HG02938 (cell line): Measurements from ENCODE around the gene GJD3.

Experiments used
- ATAC-seq: cut with Tn5 transposase; IDR thresholded peaks from one replicate; pipeline ENCODE4 v1.9.1; 2021; ENCODE audit warnings: mild to moderate bottlenecking, moderate library complexity; ENCODE audit not compliant: unreplicated experiment

GJD3 gene

DNA sequence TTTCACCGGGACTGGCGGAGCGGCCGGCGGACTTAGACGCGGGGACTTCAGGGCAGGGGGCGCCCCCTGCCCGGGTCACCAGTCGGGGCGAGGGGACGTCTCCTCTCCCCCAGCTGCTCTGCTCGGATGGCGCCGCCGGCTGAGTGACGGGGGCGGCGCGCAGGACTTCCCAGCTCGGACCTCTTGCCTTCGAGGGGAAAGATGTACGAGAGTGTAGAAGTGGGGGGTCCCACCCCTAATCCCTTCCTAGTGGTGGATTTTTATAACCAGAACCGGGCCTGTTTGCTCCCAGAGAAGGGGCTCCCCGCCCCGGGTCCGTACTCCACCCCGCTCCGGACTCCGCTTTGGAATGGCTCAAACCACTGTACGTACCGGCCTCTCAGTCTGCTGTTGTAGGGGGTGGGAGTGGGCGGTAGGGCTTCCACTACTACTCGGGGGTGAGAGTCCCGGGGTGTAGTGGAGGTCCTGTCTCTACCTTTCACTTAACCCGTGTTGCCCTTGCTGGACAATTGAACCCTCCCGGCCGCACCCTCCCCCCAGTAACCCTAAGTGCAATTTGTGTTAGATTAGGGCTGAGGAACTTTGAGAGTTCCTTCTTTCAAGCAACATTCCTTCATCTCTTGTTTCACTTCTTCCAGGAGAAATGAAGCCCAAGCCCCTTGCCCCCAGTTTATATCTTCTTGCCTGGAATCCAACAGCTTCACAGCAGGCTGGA lies 21.9 kb downstream of the GJD3 start:
- ATAC-seq: no peak

DNA sequence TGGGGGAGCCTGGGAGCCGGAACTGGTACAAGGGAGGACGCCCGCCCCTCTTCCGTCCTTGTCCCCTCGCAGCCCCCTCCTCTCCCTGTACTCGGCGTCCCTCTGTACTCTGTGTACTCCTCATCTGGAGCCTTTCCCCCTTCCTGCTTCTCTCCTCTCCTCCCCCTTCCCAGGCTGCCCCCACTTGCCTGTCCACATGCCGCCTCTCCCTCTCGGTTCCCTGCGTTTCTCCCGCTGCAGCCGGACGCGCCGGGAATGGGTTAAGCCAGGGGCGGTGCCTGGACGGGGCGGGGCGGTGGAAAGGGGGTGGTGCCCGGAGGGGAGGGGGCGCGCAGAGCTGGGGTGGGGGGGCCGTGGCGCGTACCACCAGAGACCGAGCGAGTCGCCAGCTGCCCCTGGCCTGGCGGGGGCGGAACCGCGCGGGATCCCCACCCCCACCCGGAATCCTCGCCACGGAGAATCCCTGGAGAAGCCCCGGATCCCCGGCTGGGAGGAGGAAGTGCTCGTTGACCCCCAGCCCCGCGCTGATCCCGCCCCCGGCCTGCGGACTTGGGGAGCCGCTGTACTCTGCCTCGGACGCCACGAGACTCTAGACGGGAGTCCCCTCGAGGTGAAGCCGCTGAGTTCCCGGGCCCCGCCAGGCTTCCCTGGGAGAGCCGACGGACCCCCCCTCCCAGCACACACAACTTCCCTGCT lies 22.6 kb downstream of the GJD3 start:
- no peak for ATAC-seq

DNA sequence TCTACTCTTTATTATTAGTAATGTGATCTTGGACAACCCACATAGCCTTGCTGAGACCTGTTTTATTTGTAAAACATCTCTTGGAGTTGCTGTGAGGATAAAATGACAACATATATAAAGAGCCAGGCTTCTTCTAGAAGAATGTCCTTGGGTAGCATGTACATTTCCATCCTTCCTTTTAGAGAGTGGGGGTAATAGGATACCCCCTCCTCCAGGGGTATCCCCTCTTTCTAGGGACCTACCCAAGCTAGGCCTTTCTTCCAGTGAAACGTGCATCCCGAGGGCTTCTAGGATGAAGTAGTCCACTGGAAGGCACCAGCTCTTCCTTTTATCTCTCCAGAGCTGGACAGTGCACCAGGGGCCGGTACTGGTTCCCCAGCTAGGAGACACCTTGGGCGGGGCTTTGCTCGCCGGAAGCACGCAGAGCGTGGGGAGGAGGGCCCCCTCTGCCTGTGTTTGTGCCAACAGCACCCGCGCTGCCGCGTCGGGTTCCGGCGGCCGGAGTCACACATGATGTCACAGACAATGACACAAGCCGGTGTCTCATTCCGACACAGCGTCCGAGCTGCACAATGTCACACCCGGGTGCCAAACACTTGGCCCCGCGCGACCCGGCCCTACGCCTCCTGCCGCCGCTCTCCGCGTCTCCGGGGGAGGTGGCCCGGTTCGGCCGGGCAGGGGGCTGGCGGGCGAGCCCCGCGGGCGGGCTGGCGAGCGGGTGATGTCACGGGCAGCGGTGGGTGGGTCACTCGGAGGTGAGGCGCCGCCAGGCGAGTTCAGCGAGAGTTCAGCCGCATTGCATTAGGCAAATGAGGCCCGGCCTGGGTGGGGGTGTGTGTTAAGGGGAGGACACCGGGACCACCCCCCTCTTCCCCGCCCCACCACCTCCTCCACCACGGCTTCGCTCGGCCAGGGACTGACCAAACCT lies 23.4 kb downstream of the GJD3 start:
- ATAC-seq: peak; percentile 49

DNA sequence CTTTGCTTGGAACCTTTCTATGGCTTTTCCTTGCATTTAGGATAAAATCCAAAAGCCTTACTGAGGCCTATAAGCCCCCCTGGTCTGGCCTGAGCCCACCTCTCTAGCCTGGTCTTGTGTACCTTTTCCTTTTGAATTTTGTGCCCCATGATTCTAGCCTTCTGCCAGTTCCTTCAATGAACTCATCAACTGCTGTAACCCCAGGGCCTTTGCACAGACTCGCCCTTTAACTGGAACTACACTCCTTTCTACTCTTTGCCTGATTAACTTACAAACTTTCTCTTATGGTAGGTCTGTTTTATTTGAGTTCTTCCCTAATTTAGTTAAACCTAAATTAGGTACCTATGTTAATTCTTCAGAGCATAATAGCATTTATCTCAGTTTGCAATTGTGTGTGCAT lies 24.2 kb downstream of the GJD3 start:
- ATAC-seq: no peak

GRCh38 chr17:40338941-40339649 lies 25.4 kb downstream of the GJD3 start:
- no peak for ATAC-seq

- no peak for ATAC-seq
Measured at GRCh38 chr17:40338058-40338457, 26.5 kb downstream of the GJD3 start.

- no peak for ATAC-seq
Measured at GRCh38 chr17:40337351-40337750, 27.2 kb downstream of the GJD3 start.

DNA sequence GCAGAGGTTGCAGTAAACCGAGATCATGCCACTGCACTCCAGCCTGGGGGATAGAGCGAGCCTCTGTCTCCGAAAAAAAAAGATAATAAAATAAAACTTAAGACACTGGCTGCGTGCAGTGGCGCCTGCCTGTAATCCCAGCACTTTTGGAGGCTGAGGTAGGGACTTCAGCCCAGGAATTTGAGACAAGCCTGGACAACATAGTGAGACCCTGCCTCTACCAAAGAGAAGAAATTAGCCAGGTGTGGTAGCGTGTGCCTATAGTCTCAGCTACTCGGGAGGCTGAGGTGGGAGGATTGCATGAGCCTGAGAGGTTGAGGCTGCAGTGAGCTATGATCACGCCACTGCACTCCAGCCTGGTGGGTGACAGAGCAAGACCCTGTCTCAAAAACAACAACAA lies 28.9 kb downstream of the GJD3 start:
- ATAC-seq: no peak

- no peak for ATAC-seq
Measured at GRCh38 chr17:40333781-40334448, 30.6 kb downstream of the GJD3 start.

DNA sequence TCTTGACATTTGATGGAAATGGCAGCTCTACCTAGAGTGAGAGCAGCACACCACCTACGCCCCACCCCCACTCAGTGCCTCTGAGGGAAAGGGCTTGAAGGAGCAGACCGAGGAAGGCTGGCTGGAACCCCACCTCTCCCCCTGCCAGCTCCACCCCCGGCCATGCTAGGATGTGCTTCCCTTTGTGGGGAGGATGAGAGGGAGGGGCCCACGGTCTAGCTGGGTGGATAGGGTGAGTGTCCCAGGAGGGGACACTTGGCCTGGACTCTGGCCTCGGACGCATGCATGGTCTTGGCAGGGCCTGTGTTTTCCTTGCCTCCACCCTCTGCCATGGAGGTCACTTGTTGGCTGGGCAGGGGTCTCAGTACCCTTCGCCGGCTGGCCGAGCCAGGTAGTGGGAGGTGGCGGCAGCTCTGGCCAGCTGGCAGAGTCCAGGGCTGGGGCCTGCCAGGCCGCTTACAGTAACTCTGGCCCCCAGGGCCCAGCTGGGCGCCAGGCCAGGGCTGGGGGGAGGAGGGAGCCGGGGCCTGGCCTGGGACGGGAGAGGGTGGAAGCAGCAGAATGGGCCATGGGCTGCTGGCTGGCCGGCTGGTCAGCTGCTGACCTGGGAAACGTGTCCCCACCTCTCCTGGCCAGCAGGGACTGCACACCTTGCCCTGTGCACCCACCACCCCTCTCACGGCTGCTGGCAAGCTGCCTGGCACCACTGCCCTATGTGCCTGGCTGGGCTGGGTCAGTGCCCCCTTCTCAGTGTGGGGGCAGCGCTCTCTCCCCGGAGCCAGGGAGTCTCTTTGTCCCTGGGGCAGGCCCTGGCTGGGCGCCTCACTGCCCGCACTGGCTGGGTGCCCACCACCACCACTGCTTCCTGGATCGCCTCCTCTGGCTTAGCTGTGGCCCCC lies 32.5 kb downstream of the GJD3 start:
- ATAC-seq: no peak

- no peak for ATAC-seq
Measured at GRCh38 chr17:40330850-40331470, 33.6 kb downstream of the GJD3 start.

- ATAC-seq: no peak
Measured at GRCh38 chr17:40329839-40330794, 34.4 kb downstream of the GJD3 start.

- no peak for ATAC-seq
Measured at GRCh38 chr17:40328386-40328766, 36.2 kb downstream of the GJD3 start.

DNA sequence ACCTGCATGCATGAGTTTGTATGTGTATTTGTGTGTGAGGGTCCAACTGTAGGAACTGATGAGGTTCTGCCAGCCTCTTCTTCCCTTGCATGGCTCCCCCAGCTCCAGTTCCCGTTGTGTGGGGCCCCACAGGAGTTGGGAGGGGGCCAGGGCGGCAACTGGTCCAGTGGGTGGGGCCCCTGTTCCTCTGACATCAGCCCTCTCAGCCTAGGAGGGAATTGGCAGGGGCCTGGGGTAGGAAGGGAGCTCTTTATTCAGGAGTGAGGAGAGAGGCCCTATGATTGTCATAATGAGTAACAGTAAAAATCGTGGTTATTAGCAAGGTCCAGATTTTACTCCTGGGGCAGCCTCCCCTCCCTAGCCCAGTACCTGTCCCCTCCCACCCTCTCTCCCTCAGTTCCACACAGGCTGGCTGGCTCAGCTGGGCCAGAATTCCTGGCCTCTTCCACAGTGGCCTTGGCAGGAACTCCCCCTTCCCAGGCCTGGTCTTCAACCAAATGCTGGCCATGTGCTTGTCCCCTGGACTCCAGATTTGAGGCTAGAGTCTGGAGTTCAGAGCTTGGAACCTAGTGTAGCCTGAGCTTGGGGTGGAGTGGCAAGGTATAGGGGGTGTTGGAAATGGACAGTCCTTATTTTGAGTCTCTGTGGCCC lies 36.7 kb downstream of the GJD3 start:
- no peak for ATAC-seq

DNA sequence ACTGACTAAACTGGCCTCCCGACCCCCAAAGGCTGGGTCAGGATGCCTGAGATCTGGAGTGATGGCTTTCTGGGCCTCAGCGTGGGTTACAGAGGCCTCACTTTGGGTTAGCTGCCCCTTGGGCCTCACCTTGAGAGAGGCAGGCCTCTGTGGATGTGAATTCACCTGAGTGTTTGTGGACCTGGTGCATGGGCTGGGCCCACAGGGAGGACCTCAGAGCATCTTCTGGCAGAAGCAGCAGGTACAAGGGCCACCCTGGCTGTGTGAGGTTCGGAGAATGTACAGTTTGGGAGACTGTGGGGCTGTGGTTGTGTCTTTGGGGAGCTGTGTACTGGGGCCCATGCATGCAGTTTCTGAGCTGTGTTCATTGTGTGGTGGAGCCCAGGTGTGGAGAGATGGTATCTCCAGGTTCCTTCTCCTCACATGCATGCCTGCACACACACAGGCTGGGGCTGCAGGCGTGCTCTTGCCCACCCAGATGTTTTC lies 37.2 kb downstream of the GJD3 start:
- ATAC-seq: no peak

- ATAC-seq: no peak
Measured at GRCh38 chr17:40326832-40327199, 37.7 kb downstream of the GJD3 start.
